PC-3 (cell line): ENCODE data around the gene TPSG1. TPM values are rescaled to one million over a fixed set of nuclear protein-coding genes. Genes with fewer than 3 reads are reported as not detected.
"Not testable (repeated sequence)": the region's sequence is repeated elsewhere in the genome, so short reads cannot be mapped to it uniquely, and the experiment has no call there.

Experiments
- ATAC-seq: fragments of 200-7000 bp; cut with Tn5 transposase; 2 replicates; pipeline ENCODE4 v1.9.1; 2020; ENCODE audit warnings: mild to moderate bottlenecking, moderate library complexity
- BruUV-seq: library from RNA; stranded (reverse); fragments of 400-500 nt; replicated peaks from 2 replicates; lab custom pipeline; 2021; lab: Mats Ljungman, UMichigan
- CTCF ChIA-PET: fragments of 300-600 bp; sonication (Branson Sonifier 250); formaldehyde crosslinking; loops from one replicate; lab custom pipeline; 2022; ENCODE audit warnings: antibody characterized with exemption; lab: Charles Lee
- POLR2A ChIA-PET: fragments of 300-600 bp; sonication (Branson Sonifier 250); formaldehyde crosslinking; loops from one replicate; lab custom pipeline; 2022; ENCODE audit warnings: antibody characterized with exemption; ENCODE audit not compliant: unreplicated experiment; lab: Charles Lee
- DNase-seq: peaks from one replicate; pipeline ENCODE4 v3.0.0-alpha.2; 2015
- H2AFZ ChIP-seq: fragments of 300-600 bp; sonication (generic); 2 replicates; pipeline ENCODE4 v1.6.0; 2016; ENCODE audit warnings: antibody characterized with exemption, low read length
- H3F3A ChIP-seq: fragments of 300-600 bp; sonication (generic); one replicate; pipeline ENCODE4 v1.6.0; 2017; ENCODE audit warnings: antibody characterized with exemption, low read length, control low read depth, mild to moderate bottlenecking; ENCODE audit not compliant: unreplicated experiment
- H3K27ac ChIP-seq: fragments of 300-600 bp; sonication (generic); 2 replicates; pipeline ENCODE4 v1.5.1; 2016; ENCODE audit warnings: mild to moderate bottlenecking, low read length
- H3K27me3 ChIP-seq: fragments of 300-600 bp; sonication (generic); 2 replicates; pipeline ENCODE4 v1.6.1; 2016; ENCODE audit warnings: low read length, mixed read lengths
- H3K36me3 ChIP-seq: fragments of 300-600 bp; sonication (generic); 2 replicates; pipeline ENCODE4 v1.6.1; 2016; ENCODE audit warnings: low read depth, mixed run types, low read length, mixed read lengths
- H3K4me1 ChIP-seq: fragments of 300-600 bp; sonication (generic); 2 replicates; pipeline ENCODE4 v1.5.1; 2016; ENCODE audit warnings: low read length; ENCODE audit not compliant: insufficient read depth
- H3K4me2 ChIP-seq: fragments of 300-600 bp; sonication (generic); 2 replicates; pipeline ENCODE4 v1.6.0; 2016; ENCODE audit warnings: low read length
- H3K4me3 ChIP-seq: fragments of 300-600 bp; sonication (generic); 2 replicates; pipeline ENCODE4 v1.5.1; 2016; ENCODE audit warnings: mild to moderate bottlenecking, low read length, mixed read lengths
- H3K79me2 ChIP-seq: fragments of 300-600 bp; sonication (generic); 2 replicates; pipeline ENCODE4 v1.6.1; 2017; ENCODE audit warnings: low read length, mixed read lengths
- H3K9ac ChIP-seq: fragments of 300-600 bp; sonication (generic); 2 replicates; pipeline ENCODE4 v1.6.0; 2016; ENCODE audit warnings: mild to moderate bottlenecking, low read length
- H3K9me2 ChIP-seq: fragments of 300-600 bp; sonication (generic); replicated peaks from 2 replicates; pipeline ENCODE4 v1.6.1; 2016; ENCODE audit warnings: mixed run types, low read length, mixed read lengths
- H3K9me3 ChIP-seq: fragments of 300-600 bp; sonication (generic); 2 replicates; pipeline ENCODE4 v1.6.1; 2016; ENCODE audit warnings: low read length, mixed read lengths
- H4K20me1 ChIP-seq: fragments of 300-600 bp; sonication (generic); 2 replicates; pipeline ENCODE4 v1.6.1; 2016; ENCODE audit warnings: low read length, mixed read lengths
- CTCF ChIP-seq: fragments of 300-600 bp; sonication (generic); conservative IDR thresholded peaks from 2 replicates; pipeline ENCODE4 v1.5.1; 2017; ENCODE audit warnings: antibody characterized with exemption, low read depth, mild to moderate bottlenecking, low read length
- EZH2 ChIP-seq: fragments of 300-600 bp; sonication (generic); IDR thresholded peaks from one replicate; pipeline ENCODE4 v1.6.1; 2017; ENCODE audit warnings: antibody characterized with exemption, mild to moderate bottlenecking, low read length; ENCODE audit not compliant: unreplicated experiment
- EZH2phosphoT487 ChIP-seq: fragments of 300-600 bp; sonication (generic); IDR thresholded peaks from 2 replicates; pipeline ENCODE4 v1.6.1; 2018; ENCODE audit warnings: mild to moderate bottlenecking, antibody characterized with exemption, low read length, borderline replicate concordance
- intact Hi-C: fragments of 100-400 bp; cut with micrococcal nuclease; formaldehyde crosslinking; loops from 2 replicates; pipeline ENCODE4 v1.9.0; 2023
- total RNA-seq: library from RNA; depleted of rRNA; stranded (reverse); fragments of >200 nt; gene quantifications from 2 replicates; pipeline ENCODE4 v1.2.3, GENCODE V29; 2014

TPSG1 gene
- total RNA-seq, 1 experiment from 2014 or later: not detected

GRCh38 chr16:1201444-1201843 lies 23.6 kb downstream of the TPSG1 start:
- intact Hi-C loops: no loop called here
- Histone ChIP-seq H3K9me2 (no peaks in the 10 kb centered on the region), H4K20me1 (no peaks in the 10 kb centered on the region), H3F3A (no peaks in the 10 kb centered on the region), H3K4me2 (no peak overlapping the region), H3K4me1 (no peaks in the 10 kb centered on the region), H3K36me3 (no peaks in the 10 kb centered on the region), H3K27ac (no peak overlapping the region), H3K9me3 (no peaks in the 10 kb centered on the region), H3K27me3 (no peaks in the 10 kb centered on the region), H3K79me2 (no peaks in the 10 kb centered on the region), H2AFZ (no peak overlapping the region), H3K9ac (no peak overlapping the region), H3K4me3 (no peak overlapping the region)
- ChIA-PET CTCF (no interaction called here), POLR2A (no interaction called here)
- no peak for TF ChIP-seq EZH2
- TF ChIP-seq EZH2phosphoT487: no peak
- no peak for TF ChIP-seq CTCF
- BruUV-seq: no TSS peak
- DNase-seq (no peak), ATAC-seq (no peak)

GRCh38 chr16:1200014-1200627 lies 24.9 kb downstream of the TPSG1 start:
- H3K36me3 ChIP-seq: no peaks in the 10 kb centered on the region
- no peaks in the 10 kb centered on the region for H3K9me2 ChIP-seq
- H3K9me3 ChIP-seq: no peaks in the 10 kb centered on the region
- CTCF ChIA-PET: no interaction called here
- no peak overlapping the region for H3K4me2 ChIP-seq
- H2AFZ ChIP-seq: no peak overlapping the region
- no peaks in the 10 kb centered on the region for H3K4me1 ChIP-seq
- BruUV-seq: no TSS peak
- DNase-seq: no peak
- H3F3A ChIP-seq: no peaks in the 10 kb centered on the region
- H4K20me1 ChIP-seq: no peaks in the 10 kb centered on the region
- no peak overlapping the region for H3K27ac ChIP-seq
- POLR2A ChIA-PET: no interaction called here
- no peaks in the 10 kb centered on the region for H3K79me2 ChIP-seq
- no peak for ATAC-seq
- TF ChIP-seq CTCF: no peak
- TF ChIP-seq EZH2phosphoT487: no peak
- TF ChIP-seq EZH2: no peak
- intact Hi-C loops: no loop called here
- no peak overlapping the region for H3K9ac ChIP-seq
- H3K27me3 ChIP-seq: no peaks in the 10 kb centered on the region
- no peak overlapping the region for H3K4me3 ChIP-seq

DNA sequence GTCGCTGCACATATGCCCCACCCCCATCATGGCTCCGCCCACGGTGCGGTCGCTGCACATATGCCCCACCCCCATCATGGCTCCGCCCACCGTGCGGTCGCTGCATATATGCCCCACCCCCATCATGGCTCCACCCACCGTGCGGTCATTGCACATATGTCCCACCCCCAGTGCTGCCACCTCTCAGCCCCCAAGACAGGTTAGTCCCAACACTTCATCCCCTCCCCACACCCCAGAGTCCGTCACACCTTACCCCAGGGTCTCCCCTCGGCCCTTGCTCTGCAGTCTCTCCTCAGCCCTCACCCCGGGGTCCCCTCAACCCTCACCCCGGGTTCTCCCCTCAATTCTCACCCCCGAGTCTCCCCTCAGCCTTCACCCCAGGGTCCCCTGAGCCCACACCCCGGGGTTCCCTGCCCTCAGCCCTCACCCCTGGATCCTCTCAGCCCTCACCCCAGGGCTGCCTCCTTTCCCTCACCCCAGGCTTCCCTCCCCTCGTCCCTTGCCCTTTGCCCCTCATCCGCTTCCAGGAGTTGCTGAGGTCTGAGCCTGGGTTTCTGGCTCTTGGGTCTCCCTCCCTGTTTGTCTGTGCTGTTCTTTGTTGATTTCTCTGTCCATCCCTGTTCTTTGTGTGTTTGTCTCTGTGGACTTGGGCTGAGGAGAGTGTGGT lies 25.6 kb downstream of the TPSG1 start:
- no peak for DNase-seq
- no peaks in the 10 kb centered on the region for H3K79me2 ChIP-seq
- ChIA-PET CTCF (no interaction called here), POLR2A (no interaction called here)
- H3K27ac ChIP-seq: no peak overlapping the region
- no peak overlapping the region for H3K4me2 ChIP-seq
- H3K9ac ChIP-seq: no peak overlapping the region
- no peaks in the 10 kb centered on the region for H3K27me3 ChIP-seq
- TF ChIP-seq CTCF: no peak
- TF ChIP-seq EZH2phosphoT487: no peak
- TF ChIP-seq EZH2: no peak
- H3K9me3 ChIP-seq: no peaks in the 10 kb centered on the region
- H4K20me1 ChIP-seq: no peaks in the 10 kb centered on the region
- H3K4me1 ChIP-seq: no peaks in the 10 kb centered on the region
- no peaks in the 10 kb centered on the region for H3K36me3 ChIP-seq
- no peak overlapping the region for H3K4me3 ChIP-seq
- no peaks in the 10 kb centered on the region for H3K9me2 ChIP-seq
- intact Hi-C loops: no loop called here
- no peaks in the 10 kb centered on the region for H3F3A ChIP-seq
- BruUV-seq: no TSS peak
- no peak overlapping the region for H2AFZ ChIP-seq
- ATAC-seq: no peak

DNA sequence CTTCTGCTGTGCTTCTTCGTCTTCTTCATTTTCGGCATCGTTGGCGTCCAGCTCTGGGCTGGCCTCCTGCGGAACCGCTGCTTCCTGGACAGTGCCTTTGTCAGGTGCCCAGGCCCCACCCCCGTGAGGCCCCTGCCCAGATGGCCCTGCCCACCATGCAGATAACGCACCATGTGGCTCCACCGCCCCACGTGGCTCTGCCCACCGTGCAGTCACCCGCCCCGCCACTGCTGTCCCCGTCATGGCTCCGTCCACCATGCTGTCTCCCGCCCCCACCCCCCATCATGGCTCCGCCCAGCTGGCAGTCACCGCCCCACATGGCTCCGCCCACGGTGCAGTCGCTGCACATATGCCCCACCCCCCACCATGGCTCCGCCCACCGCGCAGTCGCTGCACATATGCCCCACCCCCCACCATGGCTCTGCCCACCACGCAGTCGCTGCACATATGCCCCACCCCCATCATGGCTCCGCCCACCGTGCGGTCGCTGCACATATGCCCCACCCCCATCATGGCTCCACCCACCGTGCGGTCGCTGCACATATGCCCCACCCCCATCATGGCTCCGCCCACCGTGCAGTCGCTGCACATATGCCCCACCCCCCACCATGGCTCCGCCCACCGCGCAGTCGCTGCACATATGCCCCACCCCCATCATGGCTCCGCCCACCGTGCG lies 26.3 kb downstream of the TPSG1 start:
- H3K79me2 ChIP-seq, H4K20me1 ChIP-seq, H3K27ac ChIP-seq, intact Hi-C loops, H3F3A ChIP-seq, CTCF ChIA-PET, BruUV-seq, H3K36me3 ChIP-seq, H3K4me2 ChIP-seq, H3K4me1 ChIP-seq, POLR2A ChIA-PET, ATAC-seq, H2AFZ ChIP-seq, H3K4me3 ChIP-seq, H3K9me3 ChIP-seq, H3K9ac ChIP-seq, H3K9me2 ChIP-seq, DNase-seq, H3K27me3 ChIP-seq: not testable (repeated sequence)
